IMR-90 (cell line): ENCODE data around the gene NUP37. TPM values are rescaled to one million over a fixed set of nuclear protein-coding genes. Genes with fewer than 3 reads are reported as not detected.

Experiments used
- ATAC-seq: fragments of 200-7000 bp; cut with Tn5 transposase; 2 replicates; pipeline ENCODE4 v1.9.1; 2020; ENCODE audit warnings: low read depth, mild to moderate bottlenecking, moderate library complexity
- BruUV-seq: library from RNA; stranded (reverse); fragments of 400-500 nt; replicated peaks from 2 replicates; lab custom pipeline; 2021; lab: Mats Ljungman, UMichigan
- CTCF ChIA-PET: fragments of 300-600 bp; formaldehyde crosslinking; extraction: SDS; loops from one replicate; lab custom pipeline; 2021; ENCODE audit warnings: antibody characterized with exemption; lab: Yijun Ruan, JAX
- POLR2A ChIA-PET: fragments of 300-600 bp; sonication (Branson Sonifier 250); formaldehyde crosslinking; loops from one replicate; lab custom pipeline; 2022; ENCODE audit warnings: antibody characterized with exemption; ENCODE audit not compliant: unreplicated experiment; lab: Charles Lee
- DNase-seq: peaks from one replicate; pipeline ENCODE4 v3.0.0; 2013
- H2AFZ ChIP-seq: replicated peaks from 2 replicates; pipeline ENCODE3; 2013; ENCODE audit warnings: low read length, mild to moderate bottlenecking; ENCODE audit not compliant: poor library complexity
- H2AK5ac ChIP-seq: 2 replicates; pipeline ENCODE4 v1.6.1; 2013; ENCODE audit warnings: low read depth, low read length, inconsistent platforms
- H2AK9ac ChIP-seq: replicated peaks from 2 replicates; pipeline ENCODE3; 2013; ENCODE audit warnings: mild to moderate bottlenecking, low read depth, low read length, moderate library complexity; ENCODE audit not compliant: poor library complexity
- H2BK120ac ChIP-seq: 2 replicates; pipeline ENCODE4 v1.6.1; 2013; ENCODE audit warnings: low read depth, low read length, inconsistent platforms
- H2BK15ac ChIP-seq: 3 replicates; pipeline ENCODE4 v1.6.1; 2013; ENCODE audit warnings: low read depth, low read length, inconsistent platforms
- H2BK20ac ChIP-seq: 2 replicates; pipeline ENCODE4 v1.6.1; 2013; ENCODE audit warnings: low read depth, mild to moderate bottlenecking, inconsistent platforms, low read length, moderate library complexity
- H2BK5ac ChIP-seq: 2 replicates; pipeline ENCODE4 v1.6.1; 2013; ENCODE audit warnings: mild to moderate bottlenecking, low read depth, low read length, inconsistent platforms; ENCODE audit not compliant: poor library complexity, severe bottlenecking
- H3K14ac ChIP-seq: replicated peaks from 2 replicates; pipeline ENCODE4 v1.6.1; 2013; ENCODE audit warnings: low read depth, low read length, inconsistent platforms
- H3K18ac ChIP-seq: 2 replicates; pipeline ENCODE4 v1.6.1; 2013; ENCODE audit warnings: low read depth, low read length, control low read depth
- H3K23ac ChIP-seq: 2 replicates; pipeline ENCODE4 v1.6.1; 2013; ENCODE audit warnings: low read depth, low read length, inconsistent platforms
- H3K27ac ChIP-seq: 2 replicates; pipeline ENCODE4 v1.5.1; 2013; ENCODE audit warnings: mild to moderate bottlenecking, control low read depth, low read length; ENCODE audit not compliant: insufficient read depth
- H3K27me3 ChIP-seq: 2 replicates; pipeline ENCODE4 v1.6.1; 2013; ENCODE audit warnings: low read length; ENCODE audit not compliant: control insufficient read depth, insufficient read depth
- H3K36me3 ChIP-seq: 2 replicates; pipeline ENCODE4 v1.6.1; 2013; ENCODE audit warnings: low read length, mixed read lengths; ENCODE audit not compliant: control insufficient read depth, insufficient read depth
- H3K4ac ChIP-seq: 2 replicates; pipeline ENCODE4 v1.6.1; 2013; ENCODE audit warnings: low read depth, low read length, inconsistent platforms
- H3K4me1 ChIP-seq: 2 replicates; pipeline ENCODE4 v1.6.1; 2013; ENCODE audit warnings: low read length, mixed read lengths; ENCODE audit not compliant: control insufficient read depth, insufficient read depth
- H3K4me2 ChIP-seq: 2 replicates; pipeline ENCODE4 v1.6.1; 2013; ENCODE audit warnings: low read depth, mild to moderate bottlenecking, control low read depth, low read length, moderate library complexity
- H3K4me3 ChIP-seq: 2 replicates; pipeline ENCODE4 v1.5.1; 2013; ENCODE audit warnings: low read depth, mild to moderate bottlenecking, control low read depth, low read length, moderate library complexity; ENCODE audit not compliant: insufficient read depth
- H3K56ac ChIP-seq: 2 replicates; pipeline ENCODE4 v1.6.1; 2013; ENCODE audit warnings: low read length, inconsistent platforms; ENCODE audit not compliant: insufficient read depth; ENCODE audit errors: extremely low read depth
- H3K79me1 ChIP-seq, 2 experiments: 2 replicates each; pipeline ENCODE4 v1.6.1; 2013; ENCODE audit warnings: low read length in 2 of 2, inconsistent platforms in 1 of 2, low read depth in 1 of 2
- H3K9ac ChIP-seq: 2 replicates; pipeline ENCODE4 v1.6.1; 2013; ENCODE audit warnings: low read depth, low read length, control low read depth
- H3K9me1 ChIP-seq: 2 replicates; pipeline ENCODE4 v1.6.1; 2013; ENCODE audit warnings: low read length, inconsistent platforms; ENCODE audit not compliant: insufficient read depth
- H3K9me3 ChIP-seq: 2 replicates; pipeline ENCODE4 v1.6.1; 2013; ENCODE audit warnings: low read length; ENCODE audit not compliant: control insufficient read depth, insufficient read depth
- H4K20me1 ChIP-seq: 2 replicates; pipeline ENCODE4 v1.6.1; 2013; ENCODE audit warnings: low read length, inconsistent platforms; ENCODE audit not compliant: insufficient read depth
- H4K5ac ChIP-seq: 2 replicates; pipeline ENCODE4 v1.6.1; 2013; ENCODE audit warnings: mild to moderate bottlenecking, low read depth, low read length, control low read depth
- H4K8ac ChIP-seq, 2 experiments: 2 replicates each; pipeline ENCODE4 v1.6.1; 2013; ENCODE audit warnings: low read depth in 2 of 2, low read length in 2 of 2, control low read depth in 1 of 2, inconsistent platforms in 1 of 2
- H4K91ac ChIP-seq: 2 replicates; pipeline ENCODE4 v1.6.1; 2013; ENCODE audit warnings: low read depth, low read length, inconsistent platforms; ENCODE audit not compliant: insufficient read depth
- BHLHE40 ChIP-seq: fragments of 150-350 bp; IDR thresholded peaks from 2 replicates; pipeline ENCODE4 v1.6.1; 2016; ENCODE audit warnings: mild to moderate bottlenecking, low read depth, low read length
- CHD1 ChIP-seq: IDR thresholded peaks from 2 replicates; pipeline ENCODE4 v1.6.1; 2012; ENCODE audit warnings: low read depth, low read length, improper control_type of control experiment
- CTCF ChIP-seq: conservative IDR thresholded peaks from 2 replicates; pipeline ENCODE4 v1.5.1; 2012; ENCODE audit warnings: mild to moderate bottlenecking, low read depth, low read length, improper control_type of control experiment
- ELK1 ChIP-seq: fragments of 150-350 bp; IDR thresholded peaks from 2 replicates; pipeline ENCODE4 v1.6.1; 2016; ENCODE audit warnings: low read depth, mild to moderate bottlenecking, low read length, moderate library complexity, borderline replicate concordance
- FOS ChIP-seq: fragments of 150-350 bp; IDR thresholded peaks from 2 replicates; pipeline ENCODE4 v1.6.1; 2016; ENCODE audit warnings: low read depth, low read length
- MAFK ChIP-seq: IDR thresholded peaks from 2 replicates; pipeline ENCODE4 v1.6.1; 2012; ENCODE audit warnings: low read depth, low read length, improper control_type of control experiment
- MXI1 ChIP-seq: IDR thresholded peaks from 2 replicates; pipeline ENCODE4 v1.6.1; 2012; ENCODE audit warnings: low read depth, mild to moderate bottlenecking, low read length, moderate library complexity, borderline replicate concordance
- NFE2L2 ChIP-seq: fragments of 150-350 bp; IDR thresholded peaks from 2 replicates; pipeline ENCODE4 v1.6.1; 2016; ENCODE audit warnings: low read depth, mild to moderate bottlenecking, low read length
- RCOR1 ChIP-seq: IDR thresholded peaks from 2 replicates; pipeline ENCODE4 v1.6.1; 2012; ENCODE audit warnings: mild to moderate bottlenecking, low read length, improper control_type of control experiment; ENCODE audit not compliant: insufficient replicate concordance
- RFX5 ChIP-seq: IDR thresholded peaks from 2 replicates; pipeline ENCODE4 v1.8.0; 2012; ENCODE audit warnings: low read depth, mild to moderate bottlenecking, low read length, moderate library complexity
- dilution Hi-C: fragments of 300-500 bp; cut with HindIII; formaldehyde crosslinking; loops from one replicate; pipeline ENCODE4 v1.14.3; 2018; ENCODE audit warnings: low sequenced_read_pairs; ENCODE audit not compliant: unreplicated experiment
- in situ Hi-C: fragments of 300-500 bp; cut with MboI; formaldehyde crosslinking; loops from 3 replicates; pipeline ENCODE4 v1.14.3; 2019; ENCODE audit warnings: low sequenced_read_pairs, inconsistent platforms, mixed read lengths
- intact Hi-C: fragments of 100-400 bp; cut with micrococcal nuclease; formaldehyde crosslinking; loops from 2 replicates; pipeline ENCODE4 v1.10.0; 2022
- polyA plus RNA-seq, 3 experiments: library from polyadenylated mRNA; depleted of rRNA; stranded (reverse); fragments of >200 nt; gene quantifications; 2 replicates each; pipeline ENCODE4 v1.2.3, GENCODE V29; 2012; ENCODE audit warnings: low replicate concordance in 1 of 3
- total RNA-seq: library from RNA; depleted of rRNA; stranded (reverse); fragments of >200 nt; gene quantifications from 2 replicates; pipeline ENCODE4 v1.2.3, GENCODE V29; 2012

NUP37 gene
- total and polyA plus RNA-seq, 2 of the 4 experiments (the other 2 are of a cell fraction) = 41.1 to 55.0 TPM

GRCh38 chr12:102093319-102093718, 26.6 kb downstream of the NUP37 start:
- Histone ChIP-seq H4K91ac (no peak overlapping the region), H3K27ac (peak overlapping the region; percentile 69; the same call in 1 of the 2 replicates), H3K23ac (no peak overlapping the region), H3K79me1 (peaks cover 0 to 9% of the 10 kb centered on the region in 2 experiments; a peak in 1 of 4 replicates), H4K5ac (no peak overlapping the region), H3K9me3 (no peaks in the 10 kb centered on the region), H3K4ac (no peak overlapping the region; the same call in 1 of the 2 replicates), H2BK5ac (peak overlapping the region; percentile 87), H3K4me1 (peaks cover 3% of the 10 kb centered on the region; the same call in 1 of the 2 replicates), H3K9ac (no peak overlapping the region), H3K4me3 (no peak overlapping the region), H4K20me1 (no peaks in the 10 kb centered on the region), H4K8ac (peak overlapping the region in 1 of 2 experiments; percentile 53; a peak in 1 of 4 replicates), H2AFZ (no peak overlapping the region), H2BK15ac (no peak overlapping the region), H3K27me3 (no peaks in the 10 kb centered on the region), H2BK120ac (0 out of 2 replicates have a peak overlapping the region, but pooled peaks have one; percentile 38), H3K4me2 (peak overlapping the region; percentile 56), H2AK5ac (no peak overlapping the region), H3K56ac (no peak overlapping the region), H2BK20ac (no peak overlapping the region), H3K14ac (no peak overlapping the region), H2AK9ac (no peak overlapping the region), H3K18ac (peak overlapping the region; percentile 81; the same call in 1 of the 2 replicates), H3K9me1 (no peaks in the 10 kb centered on the region), H3K36me3 (peaks cover 4% of the 10 kb centered on the region)
- DNase-seq (peak; percentile 58), ATAC-seq (peak; percentile 76)
- POLR2A ChIA-PET = no interaction called here
- CTCF ChIA-PET = no interaction called here
- dilution Hi-C loops (no loop called here), intact Hi-C loops (loop anchor here (10.0 kb wide), 1 partner anchor 319 kb away; no protein-coding TSS in a partner anchor), in situ Hi-C loops (no loop called here)
- BruUV-seq = no TSS peak
- TF ChIP-seq CHD1 (no peak), MAFK (no peak), RCOR1 (no peak), NFE2L2 (no peak), ELK1 (no peak), RFX5 (no peak), BHLHE40 (no peak), MXI1 (no peak), CTCF (no peak), FOS (no peak)
